Measurements from ENCODE around the gene SERINC5. TPM values are rescaled to one million over a fixed set of nuclear protein-coding genes. Genes with fewer than 3 reads are reported as not detected.
A peak's percentile ranks its signal among the peaks of the same experiment; 100 is the strongest.
"Not testable (repeated sequence)": the region's sequence is repeated elsewhere in the genome, so short reads cannot be mapped to it uniquely, and the experiment has no call there.

SERINC5 gene
- total RNA-seq, 1 donor from 2014 or later, result 30.6 TPM

- DNase-seq, result no peak
Observed at GRCh38 chr5:80134876-80135275, 121.0 kb downstream of the SERINC5 start.

DNA sequence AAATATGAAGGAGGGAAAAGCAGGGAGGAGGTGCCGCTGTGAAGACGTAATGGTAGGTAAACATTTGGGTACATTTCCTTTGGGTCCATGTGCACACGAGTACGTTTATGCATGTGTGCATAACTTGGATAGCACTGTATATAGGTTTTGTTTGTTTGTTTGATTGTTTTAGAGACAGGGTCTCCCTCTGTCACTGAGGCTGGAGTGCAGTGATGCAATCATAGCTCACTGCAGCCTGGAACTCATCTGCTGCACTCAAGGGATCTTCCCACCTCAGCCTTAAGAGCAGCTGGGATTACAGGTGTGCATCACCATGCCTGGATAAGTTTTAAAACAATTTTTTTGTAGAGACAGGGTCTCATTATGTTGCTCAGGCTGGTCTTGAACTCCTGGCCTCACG is 126.7 kb downstream of the SERINC5 start:
- DNase-seq, result no peak

DNA sequence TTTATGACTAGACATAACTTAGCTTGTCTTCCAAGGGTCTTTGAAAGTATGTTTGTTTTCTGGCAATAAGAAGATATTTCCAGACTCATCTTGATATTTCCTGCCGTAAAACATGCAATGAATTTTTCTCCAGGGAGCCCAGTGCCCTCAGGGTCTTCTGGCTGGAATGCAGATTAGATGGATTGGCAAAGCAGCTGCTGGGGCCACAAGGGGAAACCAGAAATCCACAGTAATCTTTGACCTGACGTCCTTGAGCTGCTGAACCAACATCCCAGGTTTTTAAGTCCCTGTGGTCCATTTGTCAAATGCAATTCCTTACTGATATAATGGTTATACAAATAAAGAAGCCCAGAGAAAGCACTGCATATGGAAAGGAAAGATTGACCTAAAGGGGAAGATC is 127.7 kb downstream of the SERINC5 start:
- peak; percentile 31 for DNase-seq

- no peak for DNase-seq
Observed at GRCh38 chr5:80127116-80127552, 128.7 kb downstream of the SERINC5 start.

DNA sequence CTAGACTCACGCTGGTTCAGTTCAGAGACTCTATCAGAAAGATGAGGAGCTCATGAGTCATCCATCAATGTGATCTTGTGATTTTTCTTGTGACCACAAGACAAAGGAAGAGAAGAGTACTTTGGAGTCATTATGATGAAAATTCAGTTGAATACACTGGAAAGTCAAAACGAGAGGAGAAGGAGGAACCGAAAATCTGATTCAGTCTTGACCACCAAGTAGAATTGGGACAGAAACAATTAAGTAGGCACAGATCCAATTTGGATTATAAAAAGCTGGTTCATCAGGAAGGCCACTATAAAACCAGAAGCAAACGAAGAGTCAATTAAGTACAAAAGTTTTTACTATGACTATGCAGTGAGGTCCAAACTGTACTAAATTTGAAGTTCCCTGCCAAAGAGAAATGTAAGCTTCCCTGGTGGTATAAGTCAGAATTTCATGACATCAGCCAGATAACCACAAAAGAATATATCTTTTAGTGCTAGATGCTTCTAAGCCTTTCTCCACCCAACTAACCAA is 129.8 kb downstream of the SERINC5 start:
- no peak for DNase-seq

- DNase-seq, result no peak
Observed at GRCh38 chr5:80125022-80125961, 130.6 kb downstream of the SERINC5 start.

GRCh38 chr5:80124121-80124918 is 131.5 kb downstream of the SERINC5 start:
- DNase-seq, result no peak

DNA sequence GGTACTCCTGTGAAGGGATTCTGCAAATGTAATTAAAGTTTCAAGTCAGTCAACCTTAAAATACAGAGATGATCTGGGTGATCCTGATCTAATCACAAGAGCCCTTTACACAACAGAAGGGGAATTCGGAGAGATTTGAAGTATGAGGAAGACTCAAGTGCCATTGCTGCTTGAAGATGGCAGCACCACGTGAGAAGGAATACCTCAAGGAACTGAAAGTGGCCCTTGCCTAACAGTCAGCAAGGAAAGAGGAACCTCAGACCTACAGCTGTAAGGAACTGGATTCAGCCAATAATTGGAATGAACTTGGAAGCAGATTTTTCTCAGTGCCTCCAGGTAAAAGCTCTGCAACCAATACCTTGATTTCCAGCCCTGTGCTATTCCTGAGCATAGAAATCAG is 133.3 kb downstream of the SERINC5 start:
- DNase-seq, result no peak

GRCh38 chr5:80119372-80119771 is 136.5 kb downstream of the SERINC5 start:
- DNase-seq, result no peak

GRCh38 chr5:80117446-80117845 is 138.4 kb downstream of the SERINC5 start:
- no peak for DNase-seq

GRCh38 chr5:80116465-80116864 is 139.4 kb downstream of the SERINC5 start:
- DNase-seq, result no peak

DNA sequence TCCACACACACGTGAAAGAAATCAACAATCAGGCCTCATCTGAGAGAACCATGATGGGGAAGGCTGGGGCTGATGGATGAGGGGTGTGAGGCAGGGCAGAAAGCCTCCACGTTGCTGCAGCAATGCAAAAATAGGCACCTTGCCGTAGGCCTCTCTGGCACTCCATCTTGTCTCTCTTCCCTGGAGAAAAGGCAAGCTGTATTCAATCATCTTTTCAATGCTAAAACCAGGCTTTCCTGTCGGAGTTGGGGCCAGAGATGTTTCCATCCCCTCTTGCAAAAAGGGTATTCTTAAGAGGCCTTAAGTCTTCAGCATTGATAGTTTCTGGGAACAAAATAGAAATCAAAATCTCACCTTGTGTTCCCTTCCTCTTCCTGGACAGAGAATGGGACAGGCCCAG is 139.8 kb downstream of the SERINC5 start:
- peak; percentile 55 for DNase-seq

DNA sequence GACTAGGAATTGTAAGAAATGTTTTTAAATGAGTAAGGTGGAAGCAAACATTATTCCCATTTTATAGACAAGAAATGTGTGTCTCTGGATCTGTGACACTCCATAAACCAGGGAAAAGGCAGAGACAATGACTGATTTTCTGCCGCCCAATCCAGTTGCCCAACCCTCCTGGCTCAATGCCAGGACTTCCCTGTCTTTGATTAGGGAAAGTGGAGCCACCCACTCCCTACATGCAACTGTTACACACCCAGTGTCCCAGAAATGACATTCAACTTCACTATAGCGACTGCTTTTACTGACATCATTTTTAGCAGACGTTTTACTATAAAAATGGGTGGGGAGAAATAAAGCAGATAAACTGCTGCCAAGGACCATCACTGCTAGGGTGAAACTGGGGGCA is 141.0 kb downstream of the SERINC5 start:
- no peak for DNase-seq

GRCh38 chr5:80111376-80111990 is 144.4 kb downstream of the SERINC5 start:
- not testable (repeated sequence) for DNase-seq

- peak; percentile 79 for DNase-seq
Observed at GRCh38 chr5:80109646-80110478, 146.0 kb downstream of the SERINC5 start.

GRCh38 chr5:80106916-80107315 is 148.9 kb downstream of the SERINC5 start:
- no peak for DNase-seq

GRCh38 chr5:80105698-80106439 is 150.0 kb downstream of the SERINC5 start:
- DNase-seq, result no peak

GRCh38 chr5:80103371-80103770 is 152.5 kb downstream of the SERINC5 start:
- DNase-seq, result no peak

DNA sequence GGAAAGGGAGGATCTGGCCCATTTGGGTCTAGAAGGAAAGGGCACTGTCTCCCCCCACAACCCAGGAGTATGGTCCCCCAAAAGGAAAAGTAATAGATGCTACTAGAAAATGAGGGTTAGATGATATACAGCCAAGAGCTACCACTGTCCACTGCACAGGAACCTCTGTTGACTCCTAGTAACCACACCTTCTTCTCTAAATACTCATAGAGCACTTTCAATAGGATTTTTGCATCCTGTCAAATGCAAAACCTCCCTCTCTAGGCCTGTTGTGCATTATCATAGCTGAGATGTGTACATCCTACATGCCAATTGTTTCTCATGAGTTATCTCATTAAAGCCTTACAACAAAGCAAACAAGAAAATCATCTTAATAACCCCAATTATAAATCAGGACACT is 153.9 kb downstream of the SERINC5 start:
- DNase-seq, result no peak

DNA sequence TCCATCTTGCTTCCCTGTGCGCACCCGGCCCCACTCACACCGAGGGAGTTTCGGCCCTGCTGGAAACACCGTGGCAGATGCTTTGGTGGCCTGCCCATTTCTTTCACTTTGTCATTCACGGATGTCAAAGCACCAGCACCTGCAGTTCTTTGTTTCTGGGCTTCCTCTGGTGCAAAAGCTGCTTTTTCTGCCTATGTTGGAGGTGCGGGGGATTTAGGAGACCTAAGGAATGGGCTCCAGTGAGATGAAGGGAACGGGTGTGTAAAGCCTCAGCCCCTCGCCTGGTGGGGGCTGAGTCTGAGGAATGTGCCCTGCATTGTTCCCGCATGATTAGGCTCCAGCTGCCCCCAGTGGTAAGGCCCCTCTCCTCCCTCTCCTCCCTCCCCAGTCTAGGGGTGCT is 158.4 kb downstream of the SERINC5 start:
- DNase-seq, result no peak

GRCh38 chr5:80094236-80094738 is 161.6 kb downstream of the SERINC5 start:
- DNase-seq, result no peak
